22Rv1 (cell line): ENCODE data around the gene CD22.

Experiments
- ZFX ChIP-seq: fragments of 450-650 bp; IDR thresholded peaks from 2 replicates; pipeline ENCODE4 v1.6.1; 2017; ENCODE audit warnings: antibody characterized with exemption, borderline replicate concordance
- TF ChIP-seq, protein P1 (sequence below): fragments of 450-650 bp; IDR thresholded peaks from 2 replicates; pipeline ENCODE4 v1.5.1; 2017; ENCODE audit warnings: mild to moderate bottlenecking

DNA sequence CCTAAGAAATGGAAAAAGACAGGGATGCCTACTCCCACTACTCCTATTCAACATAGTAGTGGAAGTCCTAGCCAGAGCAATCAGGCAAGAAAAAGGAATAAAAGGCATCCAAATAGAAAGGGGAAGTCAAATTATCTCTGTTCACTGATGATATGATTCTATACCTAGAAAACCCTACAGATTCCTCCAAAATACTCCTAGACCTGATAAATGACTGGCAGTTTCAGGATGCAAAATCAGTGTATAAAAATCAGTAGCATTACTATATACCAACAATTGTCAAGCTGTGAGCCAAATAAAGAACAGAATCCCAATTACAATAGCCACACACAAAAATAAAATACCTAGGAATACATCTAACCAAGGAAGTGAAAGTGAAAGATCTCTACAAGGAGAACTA is 40.5 kb downstream of the CD22 start:
- TF ChIP-seq, protein P1, sequence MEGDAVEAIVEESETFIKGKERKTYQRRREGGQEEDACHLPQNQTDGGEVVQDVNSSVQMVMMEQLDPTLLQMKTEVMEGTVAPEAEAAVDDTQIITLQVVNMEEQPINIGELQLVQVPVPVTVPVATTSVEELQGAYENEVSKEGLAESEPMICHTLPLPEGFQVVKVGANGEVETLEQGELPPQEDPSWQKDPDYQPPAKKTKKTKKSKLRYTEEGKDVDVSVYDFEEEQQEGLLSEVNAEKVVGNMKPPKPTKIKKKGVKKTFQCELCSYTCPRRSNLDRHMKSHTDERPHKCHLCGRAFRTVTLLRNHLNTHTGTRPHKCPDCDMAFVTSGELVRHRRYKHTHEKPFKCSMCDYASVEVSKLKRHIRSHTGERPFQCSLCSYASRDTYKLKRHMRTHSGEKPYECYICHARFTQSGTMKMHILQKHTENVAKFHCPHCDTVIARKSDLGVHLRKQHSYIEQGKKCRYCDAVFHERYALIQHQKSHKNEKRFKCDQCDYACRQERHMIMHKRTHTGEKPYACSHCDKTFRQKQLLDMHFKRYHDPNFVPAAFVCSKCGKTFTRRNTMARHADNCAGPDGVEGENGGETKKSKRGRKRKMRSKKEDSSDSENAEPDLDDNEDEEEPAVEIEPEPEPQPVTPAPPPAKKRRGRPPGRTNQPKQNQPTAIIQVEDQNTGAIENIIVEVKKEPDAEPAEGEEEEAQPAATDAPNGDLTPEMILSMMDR, result no peak
- TF ChIP-seq ZFX, result no peak
